GM21786 (cell line): ENCODE results near the gene MYADML2.

ENCODE experiments used
- ATAC-seq: cut with Tn5 transposase; IDR thresholded peaks from one replicate; pipeline ENCODE4 v1.9.1; 2021; ENCODE audit not compliant: unreplicated experiment

Gene MYADML2

GRCh38 chr17:81912441-81913309 lies 34.4 kb downstream of the MYADML2 start:
- no peak for ATAC-seq

GRCh38 chr17:81911969-81912368 lies 35.1 kb downstream of the MYADML2 start:
- ATAC-seq = no peak

GRCh38 chr17:81911277-81911961 lies 35.6 kb downstream of the MYADML2 start, which contains the start of gene PCYT2:
TSS of gene PCYT2 (minus strand) at chr17:81911399. CDS start at chr17:81911355, 44 bp downstream.
- ATAC-seq = peak; percentile 74

- ATAC-seq = peak; percentile 28
Measured at GRCh38 chr17:81910840-81911276, 36.2 kb downstream of the MYADML2 start.

GRCh38 chr17:81909966-81910839 lies 36.8 kb downstream of the MYADML2 start:
- ATAC-seq = no peak

- no peak for ATAC-seq
Measured at GRCh38 chr17:81909231-81909630, 37.8 kb downstream of the MYADML2 start.

GRCh38 chr17:81908793-81909192 lies 38.2 kb downstream of the MYADML2 start:
- no peak for ATAC-seq

GRCh38 chr17:81907219-81908145 lies 39.6 kb downstream of the MYADML2 start:
- ATAC-seq = no peak

- no peak for ATAC-seq
Measured at GRCh38 chr17:81906476-81907218, 40.4 kb downstream of the MYADML2 start.

GRCh38 chr17:81905993-81906392 lies 41.0 kb downstream of the MYADML2 start:
- ATAC-seq = no peak

- no peak for ATAC-seq
Measured at GRCh38 chr17:81905424-81905875, 41.6 kb downstream of the MYADML2 start.

- no peak for ATAC-seq
Measured at GRCh38 chr17:81904600-81905423, 42.2 kb downstream of the MYADML2 start.

GRCh38 chr17:81903896-81904599 lies 43.0 kb downstream of the MYADML2 start:
- ATAC-seq = no peak

GRCh38 chr17:81903415-81903831 lies 43.6 kb downstream of the MYADML2 start:
- no peak for ATAC-seq

- no peak for ATAC-seq
Measured at GRCh38 chr17:81902653-81903414, 44.2 kb downstream of the MYADML2 start.

- ATAC-seq = no peak
Measured at GRCh38 chr17:81902023-81902652, 44.9 kb downstream of the MYADML2 start, which contains the start of gene NPB. TSS of gene NPB (plus strand) at chr17:81902238. CDS start at chr17:81902278, 40 bp downstream.
